NCI-H2227 (cell line): ENCODE results near the gene HNF4A.
"Not testable (repeated sequence)": the region's sequence is repeated elsewhere in the genome, so short reads cannot be mapped to it uniquely, and the experiment has no call there.

Experiments
- DNase-seq: peaks from one replicate; lab custom pipeline; 2025; ENCODE audit not compliant: unreplicated experiment; lab: John Stamatoyannopoulos, UW

The HNF4A gene

GRCh38 chr20:44467289-44467883 lies 111.9 kb downstream of the HNF4A start:
- DNase-seq: no peak

DNA sequence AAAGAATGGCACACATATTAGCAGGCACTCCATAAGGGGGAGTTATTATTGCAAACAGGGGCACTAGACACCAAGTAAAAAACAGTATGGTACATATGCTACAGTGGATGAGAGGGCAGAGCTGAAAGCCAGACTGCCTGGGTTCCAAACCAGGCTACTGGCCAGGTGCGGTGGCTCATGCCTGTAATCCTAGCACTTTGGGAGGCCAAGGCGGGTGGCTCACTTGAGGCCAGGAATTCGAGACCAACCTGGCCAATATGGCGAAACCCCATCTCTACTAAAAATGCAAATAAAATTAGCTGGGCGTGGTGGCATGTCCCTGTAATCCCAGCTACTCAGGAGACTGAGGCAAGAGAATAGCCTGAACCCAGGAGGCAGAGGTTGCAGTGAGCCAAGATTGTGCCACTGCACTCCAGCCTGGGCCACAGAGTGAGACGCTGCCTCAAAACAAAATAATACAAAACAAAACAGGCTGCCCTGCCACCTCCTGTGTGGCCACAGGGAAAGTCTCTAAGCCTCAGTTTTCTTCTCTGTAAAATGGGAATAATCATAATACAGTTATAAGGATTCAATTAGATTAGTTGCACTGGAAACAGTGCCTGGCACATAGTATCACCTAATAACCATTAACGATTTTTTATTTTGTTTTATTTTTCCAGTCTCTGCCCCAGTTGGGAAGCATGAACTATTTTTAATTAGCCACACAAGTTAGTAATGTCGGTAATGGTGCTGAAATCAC lies 112.7 kb downstream of the HNF4A start:
- DNase-seq: no peak

GRCh38 chr20:44470327-44470726 lies 114.8 kb downstream of the HNF4A start:
- no peak for DNase-seq

- peak; percentile 16 for DNase-seq
Observed at GRCh38 chr20:44471481-44471882, 116.0 kb downstream of the HNF4A start.

DNA sequence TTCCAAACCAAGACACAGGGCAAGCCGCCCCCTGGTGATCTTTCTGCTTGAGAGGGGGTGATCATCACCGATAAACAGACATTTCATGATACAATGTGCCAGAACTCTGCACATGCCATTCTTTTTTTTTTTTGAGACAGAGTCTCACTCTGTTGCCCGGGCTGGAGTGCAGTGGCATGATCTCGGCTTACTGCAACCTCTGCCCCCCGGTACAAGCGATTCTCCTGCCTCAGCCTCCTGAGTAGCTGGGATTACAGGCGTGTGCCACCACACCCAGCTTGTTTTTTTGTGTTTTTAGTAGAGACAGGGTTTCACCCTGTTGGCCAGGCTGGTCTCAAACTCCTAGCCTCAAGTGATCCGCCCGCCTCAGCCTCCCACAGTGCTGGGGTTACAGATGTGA lies 116.8 kb downstream of the HNF4A start:
- not testable (repeated sequence) for DNase-seq

DNA sequence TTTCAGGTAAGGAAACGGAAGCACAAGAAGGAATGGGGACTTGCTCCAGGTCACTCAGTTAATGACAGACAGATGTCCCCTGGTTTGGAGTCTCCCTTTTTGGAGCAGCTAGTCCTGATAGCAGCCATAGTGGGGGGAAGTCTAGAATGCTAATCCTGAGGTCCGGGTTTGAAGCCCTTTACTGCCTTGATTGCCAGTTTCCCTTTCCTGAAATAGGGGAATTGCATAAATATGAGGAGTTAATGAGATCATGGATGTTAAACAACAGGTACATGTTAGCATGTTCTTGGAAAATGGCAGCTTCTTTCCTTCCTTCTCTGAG lies 119.8 kb downstream of the HNF4A start:
- no peak for DNase-seq

- peak; percentile 95 for DNase-seq
Observed at GRCh38 chr20:44475694-44476560, 120.4 kb downstream of the HNF4A start, which contains the start of gene TTPAL. TSS of gene TTPAL (plus strand) at chr20:44475874. CDS start at chr20:44480000, 4,126 bp downstream.

DNA sequence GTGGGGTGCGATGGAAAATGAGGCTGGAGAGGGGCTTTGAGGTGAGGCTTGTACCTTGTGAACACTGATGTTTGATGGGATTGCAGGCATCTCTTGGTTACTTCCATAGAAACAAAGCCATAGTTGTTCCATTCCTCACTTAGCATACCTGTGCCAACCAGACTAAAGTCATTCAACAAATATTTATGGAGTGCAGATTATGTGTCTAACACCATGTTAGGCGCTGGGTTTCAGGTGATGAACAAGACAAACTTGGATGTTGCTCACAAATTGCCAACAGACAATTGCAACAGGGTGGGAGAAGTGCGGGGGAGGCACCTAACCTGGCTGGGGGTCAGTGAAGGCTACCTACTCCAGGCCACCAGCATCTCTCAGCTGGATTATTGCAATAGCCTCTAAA lies 121.7 kb downstream of the HNF4A start:
- DNase-seq: no peak

- DNase-seq: no peak
Observed at GRCh38 chr20:44478206-44478605, 122.7 kb downstream of the HNF4A start.

DNA sequence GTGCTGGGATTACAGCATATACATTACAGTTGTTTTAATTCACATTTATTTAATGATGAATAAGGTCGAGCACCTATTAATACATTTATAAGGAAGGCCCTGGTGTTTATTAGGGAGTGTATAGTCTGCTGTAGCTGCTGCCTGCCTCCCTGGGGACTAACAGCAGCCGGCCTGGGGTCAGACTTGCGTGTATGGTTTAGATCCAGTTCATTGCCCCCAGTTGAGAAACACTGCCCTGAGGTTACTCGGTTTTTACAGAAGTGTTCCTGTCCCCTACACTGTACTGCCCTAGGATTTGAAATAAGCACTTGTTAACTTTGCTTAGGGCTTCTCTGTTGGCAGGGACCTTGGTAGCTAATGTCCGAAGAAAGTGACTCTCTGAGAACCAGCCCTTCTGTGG lies 124.1 kb downstream of the HNF4A start:
- no peak for DNase-seq

DNA sequence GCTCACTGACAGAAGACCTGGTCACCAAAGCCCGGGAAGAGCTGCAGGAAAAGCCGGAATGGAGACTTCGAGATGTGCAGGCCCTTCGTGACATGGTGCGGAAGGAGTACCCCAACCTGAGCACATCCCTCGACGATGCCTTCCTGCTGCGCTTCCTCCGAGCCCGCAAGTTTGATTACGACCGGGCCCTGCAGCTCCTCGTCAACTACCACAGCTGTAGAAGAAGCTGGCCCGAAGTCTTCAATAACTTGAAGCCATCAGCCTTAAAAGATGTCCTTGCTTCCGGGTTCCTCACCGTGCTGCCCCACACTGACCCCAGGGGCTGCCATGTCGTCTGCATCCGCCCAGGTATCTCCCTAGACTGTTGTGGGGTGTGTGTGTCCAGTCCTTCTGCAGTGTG lies 124.6 kb downstream of the HNF4A start:
- DNase-seq: no peak

- DNase-seq: no peak
Observed at GRCh38 chr20:44481719-44482416, 126.4 kb downstream of the HNF4A start.

DNA sequence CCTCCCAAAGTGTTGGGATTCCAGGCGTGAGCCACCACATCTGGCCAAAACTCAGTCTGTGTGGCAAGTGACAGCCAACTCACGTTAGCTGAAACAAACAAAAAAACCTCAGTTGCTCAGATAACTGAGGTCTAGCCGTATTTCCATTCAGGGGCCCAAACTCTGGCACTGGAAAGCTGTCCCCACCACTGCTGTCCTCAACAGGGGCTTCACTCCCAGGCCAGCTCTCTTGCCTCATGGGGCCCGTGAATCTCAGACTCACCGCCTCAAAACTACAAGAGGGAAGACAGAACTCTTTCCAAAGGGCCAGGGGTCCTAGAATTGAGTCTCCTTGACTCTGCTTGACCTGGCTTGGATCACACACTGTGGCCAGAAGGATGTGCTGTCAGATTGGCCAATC lies 127.6 kb downstream of the HNF4A start:
- no peak for DNase-seq
